GM19397 (cell line): ENCODE measurements around the gene FBXO42.

Source experiments
- ATAC-seq: cut with Tn5 transposase; IDR thresholded peaks from one replicate; pipeline ENCODE4 v1.9.1; 2021; ENCODE audit warnings: mild to moderate bottlenecking, moderate library complexity; ENCODE audit not compliant: unreplicated experiment

Gene FBXO42

GRCh38 chr1:16206547-16207317 lies 145.5 kb downstream of the FBXO42 start:
- peak; percentile 64 for ATAC-seq

- peak; percentile 7 for ATAC-seq
Observed at GRCh38 chr1:16205891-16206546, 146.3 kb downstream of the FBXO42 start.

- ATAC-seq = no peak
Observed at GRCh38 chr1:16205334-16205671, 147.0 kb downstream of the FBXO42 start.

- ATAC-seq = no peak
Observed at GRCh38 chr1:16204634-16205333, 147.5 kb downstream of the FBXO42 start.

- no peak for ATAC-seq
Observed at GRCh38 chr1:16204216-16204615, 148.1 kb downstream of the FBXO42 start.

GRCh38 chr1:16203550-16203949 lies 148.7 kb downstream of the FBXO42 start:
- no peak for ATAC-seq

GRCh38 chr1:16202281-16203210 lies 149.7 kb downstream of the FBXO42 start:
- no peak for ATAC-seq

- ATAC-seq = no peak
Observed at GRCh38 chr1:16199700-16200099, 152.6 kb downstream of the FBXO42 start.

GRCh38 chr1:16199157-16199501 lies 153.2 kb downstream of the FBXO42 start:
- no peak for ATAC-seq

GRCh38 chr1:16198444-16199156 lies 153.7 kb downstream of the FBXO42 start:
- no peak for ATAC-seq

- ATAC-seq = no peak
Observed at GRCh38 chr1:16196874-16197273, 155.4 kb downstream of the FBXO42 start.
